Endodermal cell (in vitro differentiated cells): ENCODE results near the gene LRMDA. TPM values are rescaled to one million over a fixed set of nuclear protein-coding genes. Genes with fewer than 3 reads are reported as not detected.

Experiments used
- DNase-seq: peaks from one replicate; pipeline ENCODE4 v3.0.0-alpha.2; 2017
- H3K27ac ChIP-seq: 2 replicates; pipeline ENCODE4 v1.5.1; 2013; ENCODE audit warnings: mild to moderate bottlenecking, low read depth, low read length, moderate library complexity
- H3K27me3 ChIP-seq: 2 replicates; pipeline ENCODE4 v1.6.1; 2013; ENCODE audit warnings: mild to moderate bottlenecking, low read length, moderate library complexity; ENCODE audit not compliant: insufficient read depth, control insufficient read depth, poor library complexity, severe bottlenecking
- H3K36me3 ChIP-seq: 2 replicates; pipeline ENCODE4 v1.7.0; 2013; ENCODE audit warnings: mild to moderate bottlenecking, low read length, moderate library complexity; ENCODE audit not compliant: control insufficient read depth, insufficient read depth
- H3K4me1 ChIP-seq: one replicate; pipeline ENCODE4 v1.7.0; 2013; ENCODE audit warnings: low read length; ENCODE audit not compliant: control insufficient read depth, insufficient read depth
- H3K4me3 ChIP-seq: 2 replicates; pipeline ENCODE4 v1.5.1; 2013; ENCODE audit warnings: mild to moderate bottlenecking, low read length, moderate library complexity
- H3K9ac ChIP-seq: 2 replicates; pipeline ENCODE4 v1.6.1; 2013; ENCODE audit warnings: mild to moderate bottlenecking, low read length, moderate library complexity; ENCODE audit not compliant: poor library complexity, severe bottlenecking; ENCODE audit errors: extremely low read depth
- H3K9me3 ChIP-seq: 2 replicates; pipeline ENCODE4 v1.6.1; 2013; ENCODE audit warnings: mild to moderate bottlenecking, low read length, moderate library complexity; ENCODE audit not compliant: control insufficient read depth
- H3K27ac Mint-ChIP-seq: 2 replicates; pipeline ENCODE4 v1.8.0; 2020; ENCODE audit warnings: mixed read lengths
- H3K27me3 Mint-ChIP-seq: 2 replicates; pipeline ENCODE4 v1.8.0; 2021; ENCODE audit warnings: mild to moderate bottlenecking, mixed read lengths; ENCODE audit not compliant: insufficient read depth
- H3K36me3 Mint-ChIP-seq: 2 replicates; pipeline ENCODE4 v1.8.0; 2020; ENCODE audit warnings: low read depth, mixed read lengths
- H3K4me1 Mint-ChIP-seq: 2 replicates; pipeline ENCODE4 v1.8.0; 2020; ENCODE audit warnings: mixed read lengths
- H3K4me3 Mint-ChIP-seq: 2 replicates; pipeline ENCODE4 v1.8.0; 2020; ENCODE audit warnings: mild to moderate bottlenecking, moderate library complexity, mixed read lengths
- H3K9me3 Mint-ChIP-seq: 2 replicates; pipeline ENCODE4 v1.8.0; 2020; ENCODE audit warnings: mild to moderate bottlenecking, mixed read lengths
- CTCF ChIP-seq: fragments of 200-600 bp; sonication (generic); conservative IDR thresholded peaks from 2 replicates; pipeline ENCODE4 v1.5.0; 2021; ENCODE audit warnings: antibody characterized with exemption, mild to moderate bottlenecking
- WGBS, 2 experiments: methylation state at CpG; one replicate each; pipeline versions ENCODE4 v1.1.5 to v1.1.7; 2013; ENCODE audit warnings: missing lambda C conversion rate in 2 of 2, mixed read lengths in 1 of 2; ENCODE audit not compliant: insufficient coverage in 1 of 2, insufficient read length in 1 of 2; 5-methylcytosine and 5-hydroxymethylcytosine counted together
- total RNA-seq, 2 donors: library from RNA; stranded (reverse); fragmentation: NEBNext Ultra II Directional in 1 of 2; extraction: Animal tissue kit (Norgen Biotek cat#: 25700) in 1 of 2; gene quantifications; 2 replicates in 1 of 2; 3 replicates in 1 of 2; pipeline ENCODE4 v1.2.1, GENCODE V29; 2021

Gene LRMDA
- total RNA-seq, 2 donors from 2014 or later, result 1.7 to 5.1 TPM

GRCh38 chr10:75672842-75673241, 241.4 kb downstream of the LRMDA start:
- H3K4me1 ChIP-seq, result no peaks in the 10 kb centered on the region
- no peaks in the 10 kb centered on the region for H3K36me3 ChIP-seq
- H3K9me3 ChIP-seq, result no peaks in the 10 kb centered on the region
- no peak overlapping the region for H3K27ac Mint-ChIP-seq
- no peak overlapping the region for H3K9ac ChIP-seq
- no peak for DNase-seq
- H3K4me1 Mint-ChIP-seq, result no peaks in the 10 kb centered on the region
- no peaks in the 10 kb centered on the region for H3K27me3 Mint-ChIP-seq
- 89 to 97% methylated on average over 3 to 4 of the region's 4 CpGs for WGBS, 2 experiments
- TF ChIP-seq CTCF, result no peak
- H3K36me3 Mint-ChIP-seq, result no peaks in the 10 kb centered on the region
- peaks cover 6% of the 10 kb centered on the region for H3K9me3 Mint-ChIP-seq
- H3K4me3 ChIP-seq, result no peak overlapping the region
- no peak overlapping the region for H3K27ac ChIP-seq
- H3K27me3 ChIP-seq, result no peaks in the 10 kb centered on the region
- no peak overlapping the region for H3K4me3 Mint-ChIP-seq

- Mint-ChIP-seq H3K27me3 (no peaks in the 10 kb centered on the region), H3K27ac (no peak overlapping the region), H3K4me1 (no peaks in the 10 kb centered on the region), H3K4me3 (no peak overlapping the region), H3K9me3 (no peaks in the 10 kb centered on the region), H3K36me3 (no peaks in the 10 kb centered on the region)
- 96 to 100% methylated on average over 2 of the region's 3 CpGs for WGBS, 2 experiments
- no peak for DNase-seq
- no peak overlapping the region for H3K27ac ChIP-seq
- TF ChIP-seq CTCF, result no peak
- no peak overlapping the region for H3K4me3 ChIP-seq
- no peak overlapping the region for H3K9ac ChIP-seq
- H3K36me3 ChIP-seq, result no peaks in the 10 kb centered on the region
- no peaks in the 10 kb centered on the region for H3K27me3 ChIP-seq
- no peaks in the 10 kb centered on the region for H3K9me3 ChIP-seq
- no peaks in the 10 kb centered on the region for H3K4me1 ChIP-seq
Measured at GRCh38 chr10:75677541-75677940, 246.1 kb downstream of the LRMDA start.

- H3K9me3 ChIP-seq, result no peaks in the 10 kb centered on the region
- H3K27ac ChIP-seq, result no peak overlapping the region
- H3K27me3 ChIP-seq, result no peaks in the 10 kb centered on the region
- DNase-seq, result no peak
- Mint-ChIP-seq H3K4me3 (no peak overlapping the region), H3K27me3 (no peaks in the 10 kb centered on the region), H3K9me3 (no peaks in the 10 kb centered on the region), H3K36me3 (no peaks in the 10 kb centered on the region), H3K4me1 (no peaks in the 10 kb centered on the region), H3K27ac (no peak overlapping the region)
- no peaks in the 10 kb centered on the region for H3K4me1 ChIP-seq
- H3K36me3 ChIP-seq, result no peaks in the 10 kb centered on the region
- WGBS, 2 experiments, result 77 to 90% methylated on average over 2 to 4 of the region's 4 CpGs
- no peak overlapping the region for H3K9ac ChIP-seq
- TF ChIP-seq CTCF, result no peak
- H3K4me3 ChIP-seq, result no peak overlapping the region
Measured at GRCh38 chr10:75678527-75678926, 247.1 kb downstream of the LRMDA start.
